ENCODE measurements around the gene SOAT1.
"Not testable (repeated sequence)": the region's sequence is repeated elsewhere in the genome, so short reads cannot be mapped to it uniquely, and the experiment has no call there.

SOAT1 gene

DNA sequence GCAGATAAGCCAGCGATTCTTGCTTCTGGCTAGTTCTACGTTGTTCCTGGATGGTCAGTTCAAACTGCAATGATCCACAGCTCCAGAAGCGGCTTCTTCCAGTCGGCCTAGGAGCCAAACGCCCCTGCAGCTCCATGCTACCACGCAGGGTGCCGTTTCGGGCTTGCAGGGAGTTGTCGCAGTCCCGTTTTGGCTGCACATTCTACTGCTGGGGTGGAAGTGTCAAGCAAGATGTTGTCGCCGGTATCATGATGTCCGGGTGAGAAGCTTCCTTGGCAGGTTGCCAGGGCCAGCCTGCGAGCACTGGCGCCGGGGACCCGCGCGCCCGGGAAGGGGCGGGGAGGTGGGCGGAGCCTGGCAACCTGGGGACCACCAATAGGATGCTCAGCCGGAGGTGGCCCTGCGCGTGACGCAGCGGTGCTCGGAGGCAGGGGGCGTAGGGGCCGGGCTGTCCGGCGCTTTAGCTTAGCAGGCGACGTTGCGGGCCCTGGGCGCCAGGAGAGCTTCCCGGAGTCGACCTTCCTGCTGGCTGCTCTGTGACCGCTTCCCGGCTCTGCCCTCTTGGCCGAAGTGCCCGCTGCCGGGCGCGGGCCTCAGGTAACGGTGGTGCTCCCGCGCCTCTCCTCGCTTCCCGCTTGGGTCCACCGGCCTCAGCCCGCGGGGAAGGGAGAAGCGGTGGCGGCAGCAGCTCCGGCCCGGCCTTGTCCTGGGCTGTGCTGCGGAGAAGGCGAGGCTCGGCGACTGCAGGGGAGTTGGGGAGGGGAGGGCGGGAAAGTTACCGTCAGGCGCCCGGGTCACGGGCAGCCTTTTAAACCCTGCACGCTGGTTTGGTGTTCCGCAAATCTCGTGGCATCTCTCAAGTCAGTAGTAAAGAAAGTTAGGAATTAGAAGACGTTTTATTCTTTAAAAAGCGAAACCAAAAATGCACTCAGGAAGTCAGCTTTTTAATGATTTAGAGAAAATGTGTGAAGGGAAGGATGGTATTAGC is at the start of gene SOAT1:
Gene SOAT1 (plus strand): TSS at position 458 of the 988 bp plus-strand sequence. CDS start 8,888 bp downstream, outside the sequence.
- peak; percentile 83 for DNase-seq

DNA sequence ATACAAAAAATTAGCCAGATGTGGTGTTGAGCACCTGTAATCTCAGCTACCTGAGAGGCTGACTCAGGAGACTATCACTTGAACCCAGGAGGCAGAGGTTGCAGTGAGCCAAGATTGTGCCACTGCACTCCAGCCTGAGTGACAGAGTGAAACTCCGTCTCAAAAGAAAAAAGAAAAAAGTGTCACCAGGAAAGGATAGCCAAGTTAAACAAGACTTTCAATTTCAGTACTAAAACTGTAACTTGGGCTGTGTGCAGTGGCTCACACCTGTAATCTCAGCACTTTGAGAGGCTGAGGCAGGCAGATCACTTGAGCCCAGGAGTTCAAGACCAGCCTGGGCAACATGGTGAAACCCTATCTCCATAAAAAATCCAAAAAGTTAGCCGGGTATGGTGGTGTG is 48.2 kb upstream of the SOAT1 start:
- DNase-seq: not testable (repeated sequence)

DNA sequence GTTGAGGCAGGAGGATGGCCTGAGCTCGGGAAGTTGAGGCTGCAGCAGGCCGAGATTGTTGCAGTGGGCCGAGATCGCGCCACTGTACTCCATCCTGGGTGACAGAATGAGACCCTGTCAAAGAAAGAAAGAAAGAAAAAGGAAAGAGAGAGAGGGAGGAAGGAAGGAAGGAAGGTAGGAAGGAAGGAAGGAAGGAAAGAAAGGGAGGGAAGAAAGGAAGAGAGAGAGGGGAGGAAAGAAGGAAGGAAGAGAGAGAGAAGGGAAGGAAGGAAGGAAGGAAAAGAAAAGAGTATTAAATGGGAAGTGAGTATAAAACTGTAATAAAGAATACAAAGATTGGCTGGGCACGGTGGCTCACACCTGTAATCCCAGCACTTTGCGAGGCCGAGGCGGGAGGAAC is 45.7 kb upstream of the SOAT1 start:
- no peak for DNase-seq

DNA sequence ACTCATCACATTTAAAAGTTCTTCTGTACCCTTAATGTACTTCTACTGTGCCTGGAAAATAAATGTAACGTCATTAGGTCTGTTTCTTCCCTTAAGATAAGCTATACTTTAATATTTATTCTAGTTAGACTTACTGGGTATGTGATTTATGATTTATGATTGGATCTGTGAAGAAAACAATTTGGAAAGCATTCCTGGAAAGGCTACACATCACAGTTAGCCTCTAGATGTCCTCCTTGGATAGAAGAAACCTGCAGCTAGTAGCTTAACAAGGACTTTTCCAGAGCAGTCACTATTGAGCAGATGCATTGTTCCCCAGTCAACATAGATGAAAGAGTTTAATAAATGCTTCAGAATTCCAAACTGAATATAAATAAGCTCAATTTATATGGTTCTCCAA is 41.9 kb upstream of the SOAT1 start:
- DNase-seq: no peak

DNA sequence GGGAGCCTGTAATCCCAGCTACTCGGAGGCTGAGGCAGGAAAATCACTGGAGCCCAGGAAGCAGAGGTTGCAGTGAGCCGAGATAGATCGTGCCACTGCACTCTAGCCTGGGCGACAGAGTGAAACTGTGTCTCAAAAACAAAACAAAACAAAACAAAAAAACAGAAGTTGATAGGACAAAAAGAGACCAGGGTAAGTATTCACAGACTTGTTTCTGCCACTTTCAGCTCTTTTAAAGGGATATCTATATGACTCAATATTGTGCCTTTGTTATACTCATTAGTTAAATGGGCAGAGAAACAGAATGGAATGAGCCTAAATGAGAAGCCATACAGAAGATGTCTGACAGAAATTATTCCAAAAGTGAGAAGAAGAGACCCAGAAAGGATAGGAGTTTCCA is 41.0 kb upstream of the SOAT1 start:
- DNase-seq: no peak

DNA sequence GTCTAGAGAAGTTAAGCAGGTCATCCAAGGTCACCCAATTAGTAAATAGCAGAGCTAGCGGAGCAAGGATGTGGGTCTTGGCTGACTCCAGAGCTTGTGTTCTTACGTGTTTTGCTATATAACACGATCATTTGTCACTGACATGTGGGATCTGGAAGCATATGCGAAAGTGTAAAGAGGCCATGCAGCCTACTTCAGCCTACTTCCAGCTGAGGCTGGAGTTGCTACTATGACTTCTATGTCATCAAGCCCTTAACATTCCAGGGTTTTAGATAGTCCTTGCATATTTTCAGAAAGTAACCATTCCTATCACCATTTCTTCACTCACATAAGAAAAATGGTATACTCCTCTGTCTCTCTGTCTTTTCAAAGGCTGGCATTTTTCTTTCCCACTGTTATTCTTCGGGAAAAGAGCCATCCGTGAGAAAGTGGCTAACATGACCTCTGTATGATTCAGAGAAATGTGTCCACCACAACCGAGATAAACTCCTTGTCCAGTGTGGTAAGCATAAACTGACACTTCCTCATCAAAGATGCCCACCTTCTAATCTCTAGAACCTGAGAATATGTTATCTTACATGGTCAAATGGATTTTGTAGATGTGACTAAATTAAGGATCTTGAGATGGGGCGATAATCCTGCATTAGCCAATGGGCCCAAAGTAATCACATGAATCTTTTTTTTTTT is 40.2 kb upstream of the SOAT1 start:
- no peak for DNase-seq

DNA sequence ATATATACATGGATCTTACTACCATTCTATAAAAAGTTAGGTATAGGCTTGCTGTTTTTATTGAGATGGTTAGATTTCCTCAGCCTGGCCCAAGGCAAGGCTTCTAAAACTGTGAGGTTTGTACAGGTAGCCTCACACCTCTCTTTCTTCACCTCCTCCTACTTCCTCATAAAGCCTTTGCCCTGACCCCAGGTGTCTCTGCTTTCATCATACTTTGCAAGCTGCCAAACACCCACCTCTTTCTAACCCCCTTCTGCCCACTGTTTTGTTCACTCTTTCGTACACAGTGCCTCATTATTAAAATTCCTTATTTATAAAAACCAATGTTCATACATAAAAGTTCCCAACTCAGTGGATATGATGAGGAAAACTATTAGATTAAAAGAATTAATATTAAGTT is 31.4 kb upstream of the SOAT1 start:
- DNase-seq: no peak

DNA sequence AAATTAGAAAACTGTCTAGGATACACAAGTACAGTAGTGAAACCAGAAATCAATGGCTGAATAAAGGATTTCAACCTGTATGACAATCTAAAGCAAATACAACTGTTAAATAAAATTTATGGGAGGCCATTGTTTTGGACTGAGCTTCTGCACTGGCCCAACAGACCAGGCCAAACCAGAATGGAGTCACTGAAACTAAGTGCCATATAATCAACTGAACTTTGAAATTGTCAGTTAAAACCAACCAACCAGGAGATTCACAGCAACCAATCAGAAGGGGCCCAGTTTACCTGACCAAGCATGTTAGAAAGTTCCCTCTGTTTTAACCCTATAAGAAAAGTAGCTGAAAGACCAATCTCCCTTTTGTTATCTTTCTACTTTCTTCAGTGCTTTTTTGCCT is 30.5 kb upstream of the SOAT1 start:
- DNase-seq: no peak

DNA sequence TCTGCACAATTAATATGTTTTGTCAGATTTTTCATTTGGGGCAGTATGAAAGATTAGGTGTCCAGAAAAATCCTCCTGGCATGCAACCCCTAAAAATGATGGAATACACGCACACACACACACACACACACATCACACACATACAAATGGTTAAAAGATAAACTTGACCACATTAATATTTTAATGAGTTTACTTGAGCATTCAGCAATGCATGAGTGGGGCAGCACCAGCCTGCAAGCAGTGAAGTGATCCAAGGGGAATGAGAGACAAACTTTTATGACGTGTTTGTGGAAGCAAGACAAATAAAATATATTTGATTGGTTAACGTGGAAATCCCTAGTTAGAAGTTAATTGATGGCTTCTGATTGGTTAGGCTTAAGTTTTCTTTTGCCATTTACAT is 29.1 kb upstream of the SOAT1 start:
- DNase-seq: no peak

DNA sequence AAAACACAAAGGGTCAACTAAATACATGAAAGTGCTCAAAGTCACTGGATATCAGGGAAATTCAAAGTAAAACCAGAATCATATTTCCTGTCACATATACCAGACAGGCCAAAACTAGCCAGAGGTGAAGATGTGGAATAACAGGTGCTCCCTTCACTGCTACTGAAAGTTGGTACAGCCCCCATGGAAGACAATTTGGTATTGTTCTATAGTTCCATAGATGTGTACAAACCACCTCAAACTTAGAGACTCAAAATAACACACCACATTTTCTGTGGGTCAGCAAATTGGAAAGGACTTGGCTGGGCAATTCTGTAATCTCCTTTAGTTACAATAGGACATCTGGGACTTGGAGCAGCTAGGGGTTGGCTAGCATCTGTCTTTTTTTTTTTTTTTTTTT is 24.5 kb upstream of the SOAT1 start:
- no peak for DNase-seq

DNA sequence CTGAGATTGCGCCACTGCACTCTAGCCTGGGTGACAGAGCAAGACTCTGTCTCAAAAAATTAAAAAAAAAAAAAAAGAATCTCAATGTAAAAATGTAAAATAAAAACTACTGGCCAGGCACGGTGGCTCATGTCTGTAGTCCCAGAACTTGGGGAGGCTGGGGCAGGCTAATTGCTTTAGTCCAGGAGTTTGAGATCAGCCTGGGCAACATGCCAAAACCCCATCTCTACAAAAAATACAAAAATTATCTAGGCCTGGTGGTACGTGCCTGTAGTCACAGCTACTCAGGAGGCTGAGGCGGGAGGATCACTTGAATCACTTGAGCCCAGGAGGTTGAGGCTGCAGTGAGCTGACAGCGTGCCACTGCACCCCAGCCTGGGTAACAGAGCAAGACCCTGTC is 19.2 kb upstream of the SOAT1 start:
- not testable (repeated sequence) for DNase-seq

DNA sequence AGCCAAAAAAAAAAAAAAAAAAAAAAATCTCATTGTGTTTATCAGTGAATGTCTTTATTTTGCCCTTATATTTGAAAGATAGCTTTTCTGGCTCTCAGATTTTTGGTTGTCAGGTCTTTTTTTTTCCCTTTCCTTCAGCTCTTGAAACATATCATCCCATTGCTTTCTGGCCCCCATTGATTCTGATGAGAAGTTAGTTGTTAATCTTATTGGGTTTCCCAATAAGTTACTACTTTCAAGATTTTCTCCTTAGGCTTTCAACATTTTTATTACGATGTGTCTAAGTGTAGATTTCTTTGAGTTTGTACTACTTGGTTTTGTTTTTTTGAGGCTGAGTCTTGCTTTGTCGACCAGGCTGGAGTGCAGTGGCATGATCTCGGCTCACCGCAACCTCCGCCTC is 14.7 kb upstream of the SOAT1 start:
- no peak for DNase-seq

DNA sequence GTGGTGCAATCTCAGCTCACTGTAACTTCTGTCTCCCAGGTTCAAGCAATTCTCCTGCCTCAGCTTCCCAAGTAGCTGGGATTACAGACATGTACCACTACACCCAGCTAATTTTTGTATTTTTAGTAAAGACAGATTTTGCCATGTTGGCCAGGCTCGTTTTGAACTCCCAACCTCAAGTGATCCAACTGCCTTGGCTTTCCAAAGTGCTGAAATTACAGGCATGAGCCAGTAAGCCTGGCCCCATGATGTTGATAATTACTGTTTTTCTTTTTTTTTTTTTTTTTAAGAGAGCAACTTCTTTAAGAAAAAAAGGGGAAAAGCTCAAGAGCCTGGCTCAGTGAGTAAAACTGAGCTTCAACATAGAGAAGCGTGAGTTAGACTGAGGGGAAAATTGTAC is 9.6 kb upstream of the SOAT1 start:
- DNase-seq: no peak

DNA sequence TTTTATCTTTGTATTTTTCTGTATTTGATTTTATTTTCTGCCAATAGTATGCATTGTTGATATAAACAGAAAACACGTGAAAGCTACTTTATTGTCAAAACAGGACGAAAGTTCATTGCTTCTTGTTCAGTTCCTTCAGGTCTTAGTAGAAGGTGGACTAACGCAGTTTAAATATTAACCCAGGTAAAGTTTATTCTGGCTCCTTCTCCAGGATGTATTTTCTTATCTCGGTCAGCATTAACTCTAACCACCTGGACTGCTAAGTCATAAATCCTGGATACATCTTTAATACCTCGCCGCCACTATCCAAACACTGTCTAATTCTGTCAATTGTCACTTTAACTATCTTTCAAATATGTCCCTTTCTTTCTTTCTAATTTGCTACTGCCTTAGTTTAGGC is 5.7 kb upstream of the SOAT1 start:
- DNase-seq: no peak

DNA sequence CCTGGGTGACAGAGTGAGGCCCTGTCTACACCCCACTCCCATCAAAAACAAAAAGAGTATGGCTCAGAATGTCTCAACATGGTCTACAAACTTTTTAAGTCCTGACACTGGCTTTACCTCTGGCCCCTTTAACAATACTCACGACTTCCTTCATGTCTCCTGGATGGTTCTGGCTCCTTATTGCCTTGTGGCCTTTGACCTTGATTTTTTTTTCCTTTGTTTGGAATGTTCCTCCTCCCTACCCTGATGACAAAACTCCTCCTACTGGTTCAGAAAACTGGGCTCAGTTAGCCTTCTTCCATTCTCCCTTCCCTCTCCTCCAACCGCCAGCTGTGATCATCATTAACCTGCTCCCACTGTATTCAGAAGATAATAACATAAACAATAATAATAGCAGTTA is 4.6 kb upstream of the SOAT1 start:
- DNase-seq: no peak

DNA sequence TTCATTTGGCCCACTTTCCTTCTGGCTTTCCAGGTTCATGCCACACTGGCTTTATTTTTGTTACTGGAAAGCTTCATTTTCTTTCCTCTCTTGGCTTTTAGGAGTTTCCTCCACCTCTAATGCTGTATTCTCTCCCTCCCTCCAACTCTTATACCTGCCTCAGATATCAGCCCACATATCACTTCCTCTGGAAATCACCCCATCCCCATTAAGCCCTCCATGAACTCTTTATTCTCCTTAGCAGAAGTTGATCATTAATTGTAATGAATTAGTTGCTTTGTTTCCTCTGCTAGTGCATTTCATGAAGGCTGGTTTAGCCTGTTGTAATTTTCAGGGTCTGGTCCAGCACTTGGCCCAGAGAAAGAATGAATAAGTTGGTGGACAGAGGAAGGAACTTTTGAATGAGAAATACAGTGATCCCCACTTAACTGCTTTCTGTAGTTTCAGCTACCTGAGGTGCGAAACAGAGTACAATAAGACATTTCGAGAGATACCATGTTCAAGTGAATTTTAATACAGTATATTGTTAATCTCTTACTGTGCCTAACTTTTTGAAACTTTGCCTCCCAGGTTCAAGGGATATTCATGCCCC is 1.7 kb downstream of the SOAT1 start:
- DNase-seq: no peak

DNA sequence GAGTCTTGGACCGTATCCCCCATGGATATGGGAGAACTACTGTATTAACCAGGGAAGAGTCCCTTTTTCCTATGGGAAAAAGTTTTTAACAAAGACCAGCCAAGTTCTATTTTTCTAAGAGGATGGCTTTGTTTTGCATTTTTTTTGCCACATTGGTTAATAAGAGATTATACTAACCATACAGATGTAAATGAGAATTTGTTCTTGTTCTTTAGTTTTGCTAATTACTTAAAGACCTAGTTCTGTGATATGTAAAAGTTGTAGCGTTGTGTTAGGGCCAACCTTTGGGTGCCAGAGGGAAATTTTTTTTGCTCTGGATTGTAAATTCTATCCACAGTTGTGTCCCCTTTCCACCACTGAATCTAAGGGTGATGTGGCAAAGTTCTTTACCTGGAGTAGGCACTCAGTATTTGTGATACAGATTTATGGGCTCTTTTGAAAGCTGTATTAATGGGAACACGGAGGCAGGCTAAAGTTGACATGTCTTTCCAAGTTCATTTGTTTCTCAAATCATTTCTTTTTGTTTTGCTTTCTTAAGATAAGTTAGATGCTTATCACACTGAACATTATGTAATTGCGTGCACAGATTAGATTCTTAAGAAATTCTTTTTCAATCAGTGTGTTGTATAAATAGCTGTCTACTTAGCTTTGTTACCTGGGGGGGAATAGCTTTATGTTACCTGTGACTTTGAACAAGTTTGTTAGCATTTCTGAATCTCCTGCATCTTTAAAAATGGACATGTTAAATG is 2.9 kb downstream of the SOAT1 start:
- no peak for DNase-seq

DNA sequence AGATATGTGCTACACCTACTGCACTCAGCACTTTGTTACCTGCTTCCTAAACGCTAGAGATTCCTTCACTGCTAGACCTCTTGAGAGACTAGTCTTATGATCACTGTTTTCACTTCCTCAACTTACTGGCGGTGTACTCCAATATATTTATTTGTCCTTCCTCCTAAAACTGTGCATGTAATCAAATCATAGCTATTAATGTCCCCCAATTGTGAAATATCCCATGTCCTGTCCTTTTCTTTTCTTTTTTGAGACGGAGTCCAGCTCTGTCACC is 3.4 kb downstream of the SOAT1 start:
- no peak for DNase-seq

DNA sequence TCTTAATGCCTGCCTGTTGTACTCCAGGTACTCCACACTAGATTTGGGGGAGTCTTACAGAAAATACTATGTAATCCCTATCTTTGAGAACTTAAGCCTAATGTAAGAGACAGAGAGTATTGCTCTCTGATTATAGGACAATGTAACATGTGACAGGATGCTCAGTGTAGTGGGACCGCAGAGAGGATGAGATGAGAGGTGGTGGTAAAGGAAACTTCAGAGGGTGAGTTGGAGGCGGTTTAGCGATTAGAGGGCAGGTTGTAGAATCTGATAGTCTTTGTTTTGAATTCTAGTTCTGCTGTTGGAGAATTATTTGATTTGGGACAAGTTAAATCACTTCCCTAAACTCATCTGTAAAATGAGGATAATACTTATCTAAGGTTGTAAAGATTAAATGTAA is 5.4 kb downstream of the SOAT1 start:
- no peak for DNase-seq

DNA sequence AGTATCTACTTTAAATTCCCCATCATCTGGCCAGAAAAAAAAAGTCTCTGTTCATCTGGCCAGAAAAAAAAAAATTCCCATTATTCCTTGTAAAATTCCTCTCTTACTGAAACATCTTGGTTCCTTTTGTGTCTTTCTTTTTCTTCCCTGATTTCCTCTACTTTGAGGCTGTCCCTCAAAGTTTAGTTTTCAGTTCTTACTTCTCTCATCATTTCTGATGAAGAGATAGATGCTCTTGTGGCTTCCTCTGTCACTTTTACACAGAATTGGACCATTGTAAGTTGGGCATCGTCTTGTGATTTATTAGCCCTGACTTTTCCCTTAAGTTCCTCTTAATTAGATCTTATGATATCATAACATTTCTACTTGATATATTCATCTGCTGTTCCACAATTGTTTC is 6.5 kb downstream of the SOAT1 start:
- DNase-seq: no peak

DNA sequence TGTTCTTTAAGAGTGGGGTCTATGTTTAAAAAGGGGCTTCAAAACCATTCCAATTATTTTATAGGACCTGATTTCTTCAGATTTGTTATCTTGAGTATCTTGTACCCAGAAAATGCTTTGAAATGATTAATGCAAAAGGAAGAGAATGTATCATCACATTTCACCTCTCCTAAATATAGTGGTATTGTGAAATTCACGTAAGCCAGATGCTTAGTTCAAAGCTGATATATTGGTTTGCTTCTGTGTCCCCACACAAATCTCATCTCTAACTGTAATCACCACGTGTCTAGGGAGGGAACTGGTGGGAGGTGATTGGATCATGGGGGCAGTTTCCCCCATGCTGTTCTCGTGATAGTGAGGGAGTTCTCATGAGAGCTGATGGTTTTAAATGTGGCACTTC is 8.5 kb downstream of the SOAT1 start:
- DNase-seq: no peak

DNA sequence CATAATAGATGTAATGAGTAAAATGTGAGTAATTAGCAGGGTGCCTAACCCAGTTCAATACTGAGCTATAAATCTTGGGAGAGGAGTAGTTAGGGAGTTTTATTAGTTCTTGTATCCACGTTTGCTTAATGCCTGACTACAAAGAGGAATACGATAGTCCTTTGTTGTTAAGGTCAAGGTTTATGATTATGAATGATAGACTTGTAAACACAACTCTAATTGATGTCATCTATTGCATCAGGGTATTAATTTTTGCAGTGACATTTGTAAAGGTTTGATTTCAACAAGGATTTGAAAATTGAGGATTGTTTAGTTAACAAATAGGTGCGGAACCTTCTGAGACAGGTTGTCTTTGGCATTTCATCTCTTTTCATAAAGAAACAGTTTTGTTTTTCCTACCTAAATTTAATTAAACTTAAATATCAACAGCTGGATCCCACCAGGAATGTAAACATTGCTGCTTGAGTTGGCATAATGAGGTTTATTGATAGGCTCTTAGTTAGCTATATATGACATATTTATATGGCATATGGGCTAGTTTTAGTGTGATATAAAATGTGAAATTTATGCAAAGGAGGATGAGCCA is 9.7 kb downstream of the SOAT1 start:
- peak; percentile 97 for DNase-seq

DNA sequence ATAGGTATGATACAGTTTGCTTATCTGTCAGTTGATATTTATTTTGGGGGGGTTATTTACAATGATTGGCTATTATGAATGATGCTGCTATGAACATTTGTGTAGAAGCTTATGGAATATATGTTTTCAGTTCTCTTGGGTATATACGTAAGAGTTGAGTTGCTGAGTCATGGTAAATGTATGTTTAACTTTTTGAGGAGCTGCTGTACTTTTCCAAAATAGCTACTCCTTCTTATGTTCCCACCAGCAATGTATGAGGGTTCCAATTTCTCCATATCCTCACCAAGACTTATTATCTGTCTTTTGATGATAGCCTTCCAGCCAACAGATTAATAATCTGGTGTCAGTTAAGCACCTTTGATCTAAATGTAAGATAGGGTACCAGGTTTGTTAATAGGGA is 11.9 kb downstream of the SOAT1 start:
- DNase-seq: no peak

All from NCI-H1417 treated with DMSO at 0.1 percent for 48 hours (cell line).